Bronchial epithelial cell (primary cell): Measurements from ENCODE around the gene TRAPPC14. TPM values are rescaled to one million over a fixed set of nuclear protein-coding genes. Genes with fewer than 3 reads are reported as not detected.
A peak's percentile ranks its signal among the peaks of the same experiment; 100 is the strongest.

Experiments
- DNase-seq: peaks from one replicate; pipeline ENCODE4 v3.0.0-alpha.2; 2010; ENCODE audit warnings: low read depth
- FAIRE-seq: peaks from 2 replicates; lab custom pipeline; 2011; peaks lifted over from hg19 to GRCh38; lab: Jason Lieb, UNC
- H3K27me3 ChIP-seq: 2 replicates; pipeline ENCODE4 v1.5.1; 2011; ENCODE audit warnings: low read length; ENCODE audit not compliant: control insufficient read depth, insufficient read depth
- H3K36me3 ChIP-seq: 2 replicates; pipeline ENCODE4 v1.5.1; 2011; ENCODE audit warnings: low read length; ENCODE audit not compliant: control insufficient read depth, insufficient read depth
- H3K4me3 ChIP-seq: 2 replicates; pipeline ENCODE4 v1.5.1; 2011; ENCODE audit warnings: mild to moderate bottlenecking, low read depth, low read length, control low read depth
- total RNA-seq: library from RNA; depleted of rRNA; stranded (reverse); fragments of >200 nt; gene quantifications from 2 replicates; pipeline ENCODE4 v1.2.1, GENCODE V29; 2014
- TF ChIP-seq, protein P1 (sequence below): IDR thresholded peaks from 2 replicates; pipeline ENCODE4 v1.5.1; 2011; ENCODE audit warnings: mild to moderate bottlenecking, moderate library complexity, low read length, control low read depth, inconsistent platforms; ENCODE audit not compliant: insufficient read depth, severe bottlenecking

Gene TRAPPC14
- total RNA-seq, 1 donor from 2014 or later, result 3.4 TPM

DNA sequence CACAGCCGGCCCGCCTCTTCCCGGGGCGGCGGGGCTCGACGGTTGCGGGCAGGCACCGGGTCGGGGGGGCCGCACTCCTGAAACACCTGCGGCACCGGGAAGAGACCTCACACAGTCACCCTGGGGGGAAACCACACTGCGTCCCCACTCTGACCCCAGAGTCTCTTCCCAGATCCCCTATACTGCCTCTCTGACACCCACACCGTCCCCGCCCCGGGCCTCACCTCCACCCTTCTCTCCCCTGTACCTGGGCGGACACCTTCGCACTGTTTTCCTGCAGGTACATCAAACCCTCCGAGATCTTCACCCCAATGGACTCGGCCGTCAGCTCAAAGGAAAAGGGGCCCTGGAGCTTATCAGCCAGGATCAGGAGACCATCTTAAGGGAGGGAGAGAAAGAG, 13.3 kb upstream of the TRAPPC14 start:
- H3K4me3 ChIP-seq, result peak overlapping the region; percentile 24
- DNase-seq (no peak), FAIRE-seq (no peak)
- H3K36me3 ChIP-seq, result no peaks in the 10 kb centered on the region
- H3K27me3 ChIP-seq, result peaks cover 6% of the 10 kb centered on the region
- TF ChIP-seq, protein P1, sequence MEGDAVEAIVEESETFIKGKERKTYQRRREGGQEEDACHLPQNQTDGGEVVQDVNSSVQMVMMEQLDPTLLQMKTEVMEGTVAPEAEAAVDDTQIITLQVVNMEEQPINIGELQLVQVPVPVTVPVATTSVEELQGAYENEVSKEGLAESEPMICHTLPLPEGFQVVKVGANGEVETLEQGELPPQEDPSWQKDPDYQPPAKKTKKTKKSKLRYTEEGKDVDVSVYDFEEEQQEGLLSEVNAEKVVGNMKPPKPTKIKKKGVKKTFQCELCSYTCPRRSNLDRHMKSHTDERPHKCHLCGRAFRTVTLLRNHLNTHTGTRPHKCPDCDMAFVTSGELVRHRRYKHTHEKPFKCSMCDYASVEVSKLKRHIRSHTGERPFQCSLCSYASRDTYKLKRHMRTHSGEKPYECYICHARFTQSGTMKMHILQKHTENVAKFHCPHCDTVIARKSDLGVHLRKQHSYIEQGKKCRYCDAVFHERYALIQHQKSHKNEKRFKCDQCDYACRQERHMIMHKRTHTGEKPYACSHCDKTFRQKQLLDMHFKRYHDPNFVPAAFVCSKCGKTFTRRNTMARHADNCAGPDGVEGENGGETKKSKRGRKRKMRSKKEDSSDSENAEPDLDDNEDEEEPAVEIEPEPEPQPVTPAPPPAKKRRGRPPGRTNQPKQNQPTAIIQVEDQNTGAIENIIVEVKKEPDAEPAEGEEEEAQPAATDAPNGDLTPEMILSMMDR, result no peak

DNA sequence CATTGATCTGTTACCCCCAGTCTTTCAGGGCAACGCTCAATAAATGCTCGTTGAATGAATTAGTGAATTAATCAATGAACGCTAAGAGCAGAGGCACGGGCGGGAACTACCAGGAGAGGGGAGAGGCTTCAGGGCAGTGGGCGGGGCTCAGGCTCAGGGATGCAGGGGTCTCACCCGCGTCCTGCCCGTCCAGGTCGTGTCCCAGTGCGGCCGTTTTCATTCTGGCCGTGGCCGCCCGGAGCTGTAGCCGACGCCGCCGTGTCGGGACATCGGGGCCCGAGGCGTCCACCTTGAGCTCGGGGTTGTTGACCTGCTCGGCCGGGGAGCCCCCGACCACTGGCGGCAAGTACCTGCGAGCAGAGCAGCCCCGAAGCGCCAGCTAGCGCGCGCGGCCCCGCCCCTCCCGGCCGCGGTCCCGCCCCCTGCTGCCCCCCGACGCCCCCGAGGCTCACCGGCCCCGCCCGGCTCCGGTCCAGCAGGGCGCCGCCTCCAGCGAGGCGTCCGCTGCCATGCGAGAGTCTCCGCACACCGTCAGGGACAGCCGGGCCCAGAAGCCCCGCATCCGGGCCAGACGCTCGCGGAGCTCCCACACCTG, 12.7 kb upstream of the TRAPPC14 start:
- TF ChIP-seq, protein P1, result no peak
- FAIRE-seq, result no peak
- Histone ChIP-seq H3K4me3 (peak overlapping the region; percentile 24), H3K36me3 (no peaks in the 10 kb centered on the region), H3K27me3 (peaks cover 6% of the 10 kb centered on the region)
- no peak for DNase-seq

DNA sequence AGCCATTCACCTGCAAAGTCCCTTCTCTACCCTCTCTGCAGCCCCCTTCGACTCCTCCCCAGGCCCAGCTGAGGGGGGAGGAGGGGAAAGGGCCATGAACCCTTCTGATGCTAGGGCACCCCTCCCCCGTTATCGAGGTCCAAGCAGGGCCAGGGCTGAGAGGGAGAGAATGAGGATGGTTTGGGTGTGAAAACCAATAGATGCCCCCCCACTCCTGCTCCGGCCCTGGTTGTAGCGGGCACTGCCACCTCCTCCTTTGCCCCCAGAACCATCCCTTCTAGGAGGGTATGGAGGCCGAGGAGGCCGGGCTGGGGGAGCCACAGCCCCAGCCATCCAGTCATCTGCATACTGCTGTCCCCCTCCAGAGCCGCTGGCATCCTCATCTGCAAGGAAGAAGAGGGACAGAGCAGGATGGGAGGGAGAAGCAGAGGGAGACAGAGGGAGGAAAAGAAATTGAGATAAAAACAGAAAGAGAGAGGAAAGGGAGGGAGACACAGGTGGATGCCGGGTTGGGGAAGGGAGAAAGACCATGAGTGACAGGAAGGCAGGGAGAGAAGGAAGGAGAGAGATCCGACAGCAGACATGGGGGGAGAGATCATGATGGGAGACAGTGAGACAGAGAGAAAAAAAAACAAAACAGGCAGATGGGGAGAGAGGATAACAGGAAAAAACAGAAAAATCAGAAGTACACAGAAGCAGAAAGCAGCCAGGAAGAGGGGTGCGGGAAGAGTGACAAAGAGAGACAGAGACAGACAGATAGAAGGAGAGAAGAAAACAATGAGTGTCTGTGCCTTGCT, 11.8 kb upstream of the TRAPPC14 start:
- DNase-seq (no peak), FAIRE-seq (no peak)
- Histone ChIP-seq H3K27me3 (peaks cover 6% of the 10 kb centered on the region), H3K36me3 (no peaks in the 10 kb centered on the region), H3K4me3 (no peak overlapping the region)
- TF ChIP-seq, protein P1, result no peak

DNA sequence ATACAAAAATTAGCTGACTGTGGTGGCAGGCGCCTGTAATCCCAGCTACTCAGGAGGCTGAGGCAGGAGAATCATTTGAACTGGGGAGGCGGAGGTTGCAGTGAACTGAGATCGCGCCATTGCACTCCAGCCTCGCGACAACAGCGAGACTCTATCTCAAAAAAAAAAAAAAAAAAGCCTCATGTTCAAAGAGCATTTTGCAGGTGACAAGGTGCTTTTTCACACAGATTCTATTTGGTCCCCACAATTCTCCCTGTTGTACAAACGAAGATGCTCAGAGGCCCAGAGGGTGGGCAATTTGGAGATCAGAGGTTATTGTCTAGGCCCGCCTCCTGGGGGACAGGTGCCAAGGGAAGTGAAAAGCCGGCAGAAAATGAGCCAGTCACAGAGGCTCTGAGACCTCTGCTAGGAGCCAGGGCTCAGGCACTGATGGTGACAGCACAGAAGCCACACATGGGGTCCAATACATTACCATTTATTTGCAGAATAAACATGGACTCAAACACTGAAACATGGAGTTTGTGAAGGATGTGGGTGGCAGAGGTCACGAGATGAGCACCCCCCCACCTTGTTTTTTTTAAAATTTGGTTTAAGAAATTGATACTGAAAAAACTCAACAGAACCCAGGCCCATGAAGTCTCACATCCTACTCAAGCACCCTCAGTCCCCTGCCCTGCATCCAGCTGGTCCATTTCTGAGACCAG, 10.8 kb upstream of the TRAPPC14 start:
- H3K4me3 ChIP-seq, result no peak overlapping the region
- TF ChIP-seq, protein P1, result no peak
- H3K27me3 ChIP-seq, result peaks cover 6% of the 10 kb centered on the region
- no peak for DNase-seq
- no peak for FAIRE-seq
- H3K36me3 ChIP-seq, result no peaks in the 10 kb centered on the region

DNA sequence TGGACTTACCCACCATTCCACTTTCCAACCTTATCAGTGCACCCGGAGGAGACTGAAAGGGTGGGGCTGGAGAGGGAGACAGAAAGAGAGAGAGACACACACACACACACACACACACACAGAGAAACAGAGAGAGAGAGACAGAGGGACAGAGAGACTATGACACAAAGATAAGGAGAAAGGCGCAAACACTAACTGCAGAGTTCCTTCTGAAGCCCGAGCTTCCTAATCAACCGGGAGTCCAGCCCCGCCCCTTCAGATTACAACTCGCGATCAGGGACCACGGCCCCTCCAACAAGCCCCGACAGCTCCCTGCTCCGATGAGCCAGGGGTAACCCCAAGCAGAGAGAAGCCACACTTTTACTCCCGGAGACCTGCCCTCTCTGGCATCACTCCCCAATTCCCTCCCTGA, 9.4 kb upstream of the TRAPPC14 start:
- TF ChIP-seq, protein P1, result no peak
- DNase-seq (no peak), FAIRE-seq (no peak)
- H3K4me3 ChIP-seq, result peak overlapping the region; percentile 29
- H3K36me3 ChIP-seq, result no peaks in the 10 kb centered on the region
- H3K27me3 ChIP-seq, result peaks cover 6% of the 10 kb centered on the region
